Coronary artery (tissue), 2 donors: Measurements from ENCODE around the gene ASB10.

Experiments
- DNase-seq: peaks from one replicate; pipeline ENCODE4 v3.0.0-alpha.2; 2017; ENCODE audit warnings: low spot score
- H3K27ac ChIP-seq, 2 donors: fragments of 200-600 bp; sonication (generic); one replicate each; pipeline ENCODE4 v1.5.1; 2016 to 2019
- H3K4me3 ChIP-seq: fragments of 200-600 bp; sonication (generic); 2 replicates; pipeline ENCODE4 v1.5.1; 2016; ENCODE audit warnings: mild to moderate bottlenecking, moderate library complexity
- CTCF ChIP-seq: fragments of 200-600 bp; sonication (generic); IDR thresholded peaks from one replicate; pipeline ENCODE4 v1.5.1; 2019; ENCODE audit warnings: antibody characterized with exemption

The ASB10 gene

GRCh38 chr7:151135525-151135845 lies 51.6 kb downstream of the ASB10 start:
- no peak for DNase-seq
- Histone ChIP-seq H3K4me3 (no peak overlapping the region), H3K27ac (no peak overlapping the region)
- no peak for TF ChIP-seq CTCF

GRCh38 chr7:151134743-151135524 lies 52.1 kb downstream of the ASB10 start:
- DNase-seq = no peak
- no peak for TF ChIP-seq CTCF
- Histone ChIP-seq H3K27ac (no peak overlapping the region), H3K4me3 (no peak overlapping the region)

- no peak for TF ChIP-seq CTCF
- H3K27ac ChIP-seq = no peak overlapping the region
- DNase-seq = no peak
- H3K4me3 ChIP-seq = no peak overlapping the region
Observed at GRCh38 chr7:151133986-151134742, 52.9 kb downstream of the ASB10 start.

- Histone ChIP-seq H3K4me3 (no peak overlapping the region), H3K27ac (no peak overlapping the region)
- TF ChIP-seq CTCF = no peak
- DNase-seq = no peak
Observed at GRCh38 chr7:151133266-151133985, 53.6 kb downstream of the ASB10 start.

- no peak for DNase-seq
- H3K27ac ChIP-seq = no peak overlapping the region
- TF ChIP-seq CTCF = no peak
- H3K4me3 ChIP-seq = no peak overlapping the region
Observed at GRCh38 chr7:151132461-151133205, 54.4 kb downstream of the ASB10 start.

- TF ChIP-seq CTCF = no peak
- DNase-seq = no peak
- no peak overlapping the region for H3K4me3 ChIP-seq
- H3K27ac ChIP-seq = no peak overlapping the region
Observed at GRCh38 chr7:151131592-151132293, 55.3 kb downstream of the ASB10 start.
